D721Med (cell line): ENCODE results near the gene CACNA2D1.

Source experiments
- DNase-seq: peaks from one replicate; pipeline ENCODE4 v3.0.0; 2011; ENCODE audit warnings: low spot score; ENCODE audit not compliant: insufficient read length
- FAIRE-seq: peaks from 2 replicates; lab custom pipeline; 2011; peaks lifted over from hg19 to GRCh38; lab: Jason Lieb, UNC
- TF ChIP-seq, protein P1 (sequence below): IDR thresholded peaks from 2 replicates; pipeline ENCODE4 v1.5.1; 2012; ENCODE audit warnings: mild to moderate bottlenecking, control low read depth; ENCODE audit not compliant: insufficient read depth; ENCODE audit errors: missing control alignments

The CACNA2D1 gene

GRCh38 chr7:82318786-82319185 is 124.8 kb downstream of the CACNA2D1 start:
- TF ChIP-seq, protein P1, sequence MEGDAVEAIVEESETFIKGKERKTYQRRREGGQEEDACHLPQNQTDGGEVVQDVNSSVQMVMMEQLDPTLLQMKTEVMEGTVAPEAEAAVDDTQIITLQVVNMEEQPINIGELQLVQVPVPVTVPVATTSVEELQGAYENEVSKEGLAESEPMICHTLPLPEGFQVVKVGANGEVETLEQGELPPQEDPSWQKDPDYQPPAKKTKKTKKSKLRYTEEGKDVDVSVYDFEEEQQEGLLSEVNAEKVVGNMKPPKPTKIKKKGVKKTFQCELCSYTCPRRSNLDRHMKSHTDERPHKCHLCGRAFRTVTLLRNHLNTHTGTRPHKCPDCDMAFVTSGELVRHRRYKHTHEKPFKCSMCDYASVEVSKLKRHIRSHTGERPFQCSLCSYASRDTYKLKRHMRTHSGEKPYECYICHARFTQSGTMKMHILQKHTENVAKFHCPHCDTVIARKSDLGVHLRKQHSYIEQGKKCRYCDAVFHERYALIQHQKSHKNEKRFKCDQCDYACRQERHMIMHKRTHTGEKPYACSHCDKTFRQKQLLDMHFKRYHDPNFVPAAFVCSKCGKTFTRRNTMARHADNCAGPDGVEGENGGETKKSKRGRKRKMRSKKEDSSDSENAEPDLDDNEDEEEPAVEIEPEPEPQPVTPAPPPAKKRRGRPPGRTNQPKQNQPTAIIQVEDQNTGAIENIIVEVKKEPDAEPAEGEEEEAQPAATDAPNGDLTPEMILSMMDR = no peak
- FAIRE-seq (no peak), DNase-seq (no peak)

- TF ChIP-seq, protein P1 = no peak
- FAIRE-seq (no peak), DNase-seq (no peak)
Observed at GRCh38 chr7:82317760-82318159, 125.8 kb downstream of the CACNA2D1 start.

GRCh38 chr7:82317257-82317721 is 126.3 kb downstream of the CACNA2D1 start:
- TF ChIP-seq, protein P1 = no peak
- FAIRE-seq (no peak), DNase-seq (no peak)

DNA sequence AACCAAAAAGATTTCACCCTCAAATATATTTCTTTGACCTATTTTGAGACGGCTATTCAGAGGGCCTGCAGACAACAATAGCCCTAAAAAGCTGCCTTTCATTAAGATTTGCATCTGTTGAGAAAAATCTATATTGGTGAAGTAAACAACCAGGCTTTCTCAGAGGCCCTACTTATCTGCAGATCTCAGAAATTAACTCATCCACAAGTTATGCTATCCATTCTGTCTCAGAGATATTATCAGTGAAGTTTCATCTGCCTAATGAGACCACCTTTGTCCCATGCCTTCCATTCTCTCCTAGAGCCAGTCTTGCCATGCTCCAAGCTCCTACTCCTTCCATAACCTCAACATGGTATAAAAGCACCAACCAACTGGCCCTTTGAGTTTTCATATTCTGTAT is 130.3 kb downstream of the CACNA2D1 start:
- FAIRE-seq (no peak), DNase-seq (no peak)
- TF ChIP-seq, protein P1 = no peak

DNA sequence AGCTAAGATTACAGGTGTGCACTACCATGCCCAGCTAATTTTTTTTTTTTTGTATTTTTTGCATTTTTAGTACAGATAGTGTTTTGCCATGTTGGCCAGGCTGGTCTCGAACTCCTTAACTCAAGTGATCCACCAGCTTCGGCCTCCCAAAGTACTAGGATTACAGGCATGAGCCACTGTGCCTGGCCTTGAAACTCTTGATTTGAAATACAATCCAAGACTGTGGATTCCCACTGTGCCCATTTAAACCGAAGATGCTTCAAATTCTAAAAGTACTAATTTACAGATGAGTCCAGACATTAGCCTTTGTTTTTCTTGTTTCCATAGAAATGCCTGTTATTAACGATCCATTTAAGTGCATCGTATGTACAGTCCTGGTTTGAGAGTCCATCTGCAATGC is 130.9 kb downstream of the CACNA2D1 start:
- TF ChIP-seq, protein P1 = no peak
- DNase-seq (no peak), FAIRE-seq (no peak)

GRCh38 chr7:82305347-82306005 is 138.1 kb downstream of the CACNA2D1 start:
- DNase-seq (no peak), FAIRE-seq (no peak)
- TF ChIP-seq, protein P1 = no peak

DNA sequence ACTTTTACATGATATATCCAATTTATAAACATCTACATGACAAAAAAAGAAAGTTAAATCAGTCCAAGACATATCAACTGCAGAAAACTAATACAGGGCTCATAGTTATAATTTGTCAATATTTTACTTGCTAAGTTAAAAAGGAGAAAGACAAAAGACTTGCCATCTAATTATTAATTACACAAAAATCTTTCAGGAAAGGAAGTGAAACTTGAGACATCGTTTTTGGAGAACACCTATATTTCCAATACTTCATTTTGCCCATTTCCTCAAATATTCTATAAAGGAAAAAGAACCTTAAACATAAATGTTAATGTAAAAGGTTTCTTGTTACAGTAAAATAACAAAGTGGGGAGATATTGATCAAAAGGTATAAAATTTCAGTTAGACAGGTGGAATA is 148.7 kb downstream of the CACNA2D1 start:
- FAIRE-seq = no peak
- DNase-seq = no peak
- TF ChIP-seq, protein P1 = no peak
